ENCODE data around the gene CACNA1I.

The CACNA1I gene

GRCh38 chr22:39699631-39700360, 129.2 kb downstream of the CACNA1I start:
- no peak for DNase-seq (ENCODE audit: low spot score)

GRCh38 chr22:39700565-39700964, 130.0 kb downstream of the CACNA1I start:
- DNase-seq (ENCODE audit: low spot score): no peak

- DNase-seq (ENCODE audit: low spot score): no peak
These were observed 132.5 kb downstream of the CACNA1I start for GRCh38 chr22:39703091-39703490.

DNA sequence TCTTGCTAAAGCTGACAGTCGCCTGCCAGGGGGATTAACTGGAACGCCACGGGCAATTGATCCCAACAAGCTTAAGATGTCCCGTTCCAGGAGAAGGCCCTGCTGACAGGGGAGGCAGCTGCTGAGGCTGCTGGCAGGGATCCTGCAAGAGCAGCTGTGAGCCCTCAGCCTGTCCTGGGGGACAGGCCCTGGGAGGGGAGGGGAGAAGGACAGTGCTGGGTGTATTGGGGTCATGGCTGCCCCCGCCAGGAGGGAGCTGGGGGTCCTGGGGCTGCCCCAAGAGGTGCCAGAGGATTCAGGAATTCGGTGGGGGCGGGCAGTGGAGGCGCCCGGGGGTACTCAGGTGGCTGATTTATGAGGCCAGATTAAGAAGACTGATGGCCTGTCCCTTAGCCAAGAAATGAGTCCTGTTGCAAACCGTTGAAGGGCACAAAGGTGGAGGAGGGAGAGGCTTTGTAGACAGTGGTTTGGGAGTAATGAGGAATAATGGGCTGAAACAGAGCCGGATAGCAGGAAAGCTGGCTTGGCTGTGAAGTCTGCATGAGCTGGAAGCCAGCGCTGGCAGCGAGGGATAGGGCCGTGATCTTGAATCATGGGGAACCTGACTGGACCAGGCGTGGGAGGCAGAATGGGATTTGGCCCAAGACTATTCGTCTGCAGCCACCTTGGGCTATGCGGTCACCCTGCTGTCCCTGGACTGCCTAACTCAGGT, 133.5 kb downstream of the CACNA1I start:
- DNase-seq (ENCODE audit: low spot score): no peak

GRCh38 chr22:39705386-39705785, 134.8 kb downstream of the CACNA1I start:
- no peak for DNase-seq (ENCODE audit: low spot score)

DNA sequence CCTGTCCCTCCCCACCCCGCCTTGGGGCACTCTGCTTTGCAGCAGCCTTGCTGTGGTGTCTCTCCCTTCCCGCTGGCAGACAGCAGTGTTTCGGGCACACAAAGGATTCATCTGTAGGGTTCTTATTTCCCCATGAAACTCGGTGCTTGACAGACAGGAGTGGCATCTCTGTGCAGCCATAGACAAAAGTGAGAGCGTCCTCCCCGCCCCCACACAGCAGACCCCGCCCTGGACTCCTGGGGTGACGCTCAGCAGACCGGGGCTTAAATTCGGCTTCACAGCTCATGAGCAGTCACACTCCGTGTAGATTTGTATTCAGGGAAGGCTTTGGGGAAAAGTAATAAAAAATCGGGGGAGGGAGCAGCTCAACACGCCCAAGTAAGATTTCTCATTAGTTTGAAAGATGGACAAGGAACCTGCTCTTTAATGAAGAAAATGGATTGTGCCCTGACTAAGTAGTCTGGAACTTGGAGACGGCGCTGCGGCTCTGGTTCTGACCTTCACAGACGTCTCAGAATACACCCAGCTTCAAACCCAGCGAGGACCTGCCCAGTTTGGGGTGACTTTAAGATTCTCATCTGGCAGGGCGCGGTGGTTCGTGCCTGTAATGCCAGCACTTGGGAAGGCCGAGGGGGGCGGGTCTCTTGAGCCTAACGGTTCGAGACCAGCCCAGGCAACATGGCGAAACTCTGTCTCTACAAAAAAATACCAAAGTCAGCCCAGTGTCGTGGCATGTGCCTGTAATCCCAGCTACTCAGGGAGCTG, 136.0 kb downstream of the CACNA1I start:
- DNase-seq (ENCODE audit: low spot score): no peak

DNA sequence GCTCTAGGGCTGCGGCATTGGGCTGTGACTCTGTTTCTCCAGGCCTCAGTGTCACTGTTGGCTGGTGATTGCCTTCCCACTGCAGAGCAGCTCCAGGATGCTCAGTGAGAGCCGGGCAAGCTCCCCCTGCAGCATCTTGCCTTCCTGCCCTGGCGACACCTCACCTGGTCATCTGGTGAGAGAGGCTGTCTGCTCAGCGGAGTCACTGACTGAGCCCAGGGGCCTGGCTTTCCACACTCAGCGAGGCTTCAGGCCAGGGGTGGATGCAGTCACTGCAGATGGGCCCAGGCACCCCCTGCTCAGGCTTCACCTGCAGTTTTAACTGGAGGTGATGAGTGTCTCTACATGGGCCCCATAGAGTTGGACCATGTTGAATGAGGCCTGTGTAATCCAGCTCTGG, 136.8 kb downstream of the CACNA1I start:
- DNase-seq (ENCODE audit: low spot score): no peak

GRCh38 chr22:39707816-39708215, 137.3 kb downstream of the CACNA1I start:
- DNase-seq (ENCODE audit: low spot score): no peak

GRCh38 chr22:39710380-39711150, 140.0 kb downstream of the CACNA1I start:
- no peak for DNase-seq (ENCODE audit: low spot score)

DNA sequence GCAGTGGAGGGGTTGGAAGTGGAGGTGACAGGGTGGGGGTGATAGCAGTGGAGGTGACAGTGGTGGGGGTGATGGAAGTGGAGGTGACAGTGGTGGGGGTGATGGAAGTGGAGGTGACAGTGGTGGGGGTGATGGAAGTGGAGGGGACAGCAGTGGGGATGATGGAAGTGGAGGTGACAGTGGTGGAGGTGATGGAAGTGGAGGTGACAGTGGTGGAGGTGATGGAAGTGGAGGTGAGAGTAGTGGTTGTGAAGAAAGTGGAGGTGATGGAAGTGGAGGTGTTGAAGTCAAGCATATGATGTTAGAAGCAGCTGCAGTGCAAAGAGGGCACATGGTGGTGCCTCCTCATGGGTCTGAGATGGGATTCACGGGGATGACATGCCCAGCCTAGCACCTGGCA, 141.5 kb downstream of the CACNA1I start:
- no peak for DNase-seq (ENCODE audit: low spot score)

- DNase-seq (ENCODE audit: low spot score): no peak
These were observed 142.4 kb downstream of the CACNA1I start for GRCh38 chr22:39712751-39713525.

DNA sequence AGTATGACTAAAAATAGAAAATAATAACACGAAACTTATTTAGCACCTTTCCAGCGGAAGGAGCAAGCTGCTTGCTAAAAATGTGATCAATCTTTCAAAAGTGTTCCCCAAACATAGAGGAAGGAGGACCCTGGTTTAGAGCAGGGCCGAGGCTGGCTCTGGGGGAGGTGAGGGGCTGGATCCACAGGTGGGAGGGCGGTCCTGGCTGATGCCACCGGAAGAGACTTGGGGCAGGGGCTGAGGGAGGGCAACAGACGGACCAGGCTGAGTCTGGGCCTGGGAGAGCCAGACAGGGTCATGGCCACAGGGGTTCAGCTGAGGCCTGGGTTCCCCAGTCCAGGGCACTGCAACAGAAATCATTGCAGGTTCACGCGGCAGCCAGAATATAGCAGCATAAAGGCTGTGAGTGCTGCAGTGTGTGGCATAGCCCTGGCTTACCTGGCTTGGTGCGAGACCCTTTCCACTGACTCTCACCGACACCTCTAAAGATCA, 143.3 kb downstream of the CACNA1I start:
- DNase-seq (ENCODE audit: low spot score): no peak

DNA sequence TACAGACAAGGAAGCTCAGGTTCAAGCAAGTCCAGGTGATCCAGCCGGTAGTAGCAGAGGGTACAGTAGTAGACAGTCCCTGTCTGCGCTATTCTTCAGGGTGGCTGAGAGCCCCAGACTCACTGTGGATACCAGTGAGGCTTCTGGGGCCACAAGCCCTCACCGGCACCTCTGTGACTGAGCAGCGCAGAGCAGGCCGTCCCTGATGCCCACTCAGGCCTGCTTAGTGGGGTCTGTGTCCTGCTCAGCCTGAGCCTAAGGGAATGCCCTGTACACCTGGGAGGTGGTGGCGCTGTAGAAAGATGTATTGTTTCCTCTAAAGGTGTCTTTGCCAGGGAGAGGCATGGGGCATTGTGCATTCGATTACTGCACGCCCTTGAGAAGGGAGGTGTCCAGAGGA, 143.8 kb downstream of the CACNA1I start:
- DNase-seq (ENCODE audit: low spot score): no peak

GRCh38 chr22:39715778-39716495, 145.4 kb downstream of the CACNA1I start:
- DNase-seq (ENCODE audit: low spot score): no peak

- no peak for DNase-seq (ENCODE audit: low spot score)
These were observed 146.0 kb downstream of the CACNA1I start for GRCh38 chr22:39716534-39716933.

DNA sequence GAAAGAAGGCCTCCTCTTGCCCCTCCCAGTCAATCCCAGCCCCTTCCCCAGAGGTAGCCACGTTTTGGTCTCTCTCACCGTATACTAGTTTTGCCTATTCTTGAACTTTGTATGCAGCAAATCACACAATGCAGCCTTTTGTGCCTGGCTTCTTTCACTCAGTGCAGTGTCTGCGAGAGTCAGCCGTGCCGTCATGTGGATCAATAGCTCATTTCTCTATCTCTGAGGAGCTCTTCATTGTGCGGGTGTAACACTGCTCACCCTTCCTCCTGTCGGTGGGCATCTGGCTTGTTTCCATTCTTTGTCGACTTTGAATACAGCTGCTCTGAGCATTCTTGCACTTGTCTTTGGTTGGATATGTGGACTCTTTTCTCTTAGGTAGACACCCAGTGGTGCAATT, 146.5 kb downstream of the CACNA1I start:
- no peak for DNase-seq (ENCODE audit: low spot score)

- no peak for DNase-seq (ENCODE audit: low spot score)
These were observed 147.7 kb downstream of the CACNA1I start for GRCh38 chr22:39718206-39718605.

- no peak for DNase-seq (ENCODE audit: low spot score)
These were observed 148.4 kb downstream of the CACNA1I start for GRCh38 chr22:39718921-39719475.

GRCh38 chr22:39719559-39720450, 149.3 kb downstream of the CACNA1I start:
- DNase-seq (ENCODE audit: low spot score): no peak
